K562 (cell line): ENCODE results near the gene MAZ. TPM values are rescaled to one million over a fixed set of nuclear protein-coding genes. Genes with fewer than 3 reads are reported as not detected.

Experiments
- CHD2 ChIP-seq: IDR thresholded peaks from 2 replicates; pipeline ENCODE4 v1.6.1; 2011; ENCODE audit warnings: low read depth, low read length
- CSDE1 ChIP-seq, 2 experiments: fragments of 450-650 bp; IDR thresholded peaks; 2 replicates each; pipeline ENCODE4 v1.6.1; 2016; ENCODE audit warnings: mild to moderate bottlenecking in 1 of 2
- HOXB6 ChIP-seq: fragments of 250-450 bp; sonication (Bioruptor Pico); IDR thresholded peaks from 2 replicates; pipeline ENCODE4 v1.5.1; 2022; ENCODE audit warnings: mild to moderate bottlenecking, borderline replicate concordance
- ILK ChIP-seq: fragments of 450-650 bp; IDR thresholded peaks from 2 replicates; pipeline ENCODE4 v1.6.1; 2016; ENCODE audit warnings: missing genetic modification characterization, low read depth, mild to moderate bottlenecking, missing compliant biosample characterization, moderate library complexity, borderline replicate concordance
- TAF15 ChIP-seq: fragments of 200-400 bp; formaldehyde crosslinking; IDR thresholded peaks from 2 replicates; pipeline ENCODE4 v1.6.1; 2017; ENCODE audit warnings: mild to moderate bottlenecking, low read depth, low read length, moderate library complexity
- ZFX ChIP-seq: sonication (generic); formaldehyde crosslinking; IDR thresholded peaks from 2 replicates; pipeline ENCODE4 v1.8.0; 2022; ENCODE audit warnings: mild to moderate bottlenecking, missing genetic modification reagents, moderate library complexity
- ZNF77 ChIP-seq: fragments of 250-450 bp; sonication (Bioruptor Pico); IDR thresholded peaks from 2 replicates; pipeline ENCODE4 v1.5.0; 2020
- polyA plus RNA-seq, 8 experiments: library from polyadenylated mRNA; depleted of rRNA in 4 of 8; stranded (reverse) in 5 of 8; unstranded in 3 of 8; fragments of >200 nt; fragmentation: Nextera tagmentation in 2 of 8; fragmentation: Illumina TruSeq in 1 of 8; extraction: Ambion mirVana in 2 of 8; extraction: Trizol in 1 of 8; gene quantifications; 2 replicates each; pipeline versions ENCODE4 v1.2.1 to v1.2.3, GENCODE V29; 2011 to 2014; ENCODE audit warnings: inconsistent platforms in 1 of 8, missing spikeins in 1 of 8
- total RNA-seq, 7 experiments: library from RNA; depleted of rRNA in 6 of 7; stranded (reverse); fragments of >200 nt in 6 of 7; fragmentation: Illumina TruSeq in 2 of 7; extraction: Trizol in 2 of 7; gene quantifications; 2 replicates each; pipeline versions ENCODE4 v1.2.1 to v1.2.3, GENCODE V29; 2011 to 2021; ENCODE audit warnings: low replicate concordance in 1 of 7
- TF ChIP-seq, protein P1 (sequence below), 2 experiments: fragments of 450-650 bp; IDR thresholded peaks; 2 replicates each; pipeline ENCODE4 v1.6.1; 2016; ENCODE audit warnings: mild to moderate bottlenecking in 2 of 2, borderline replicate concordance in 1 of 2, low read depth in 1 of 2, moderate library complexity in 1 of 2
- TF ChIP-seq, protein P2 (sequence below): sonication (generic); formaldehyde crosslinking; IDR thresholded peaks from 2 replicates; pipeline ENCODE4 v1.9.0; 2022; ENCODE audit warnings: mild to moderate bottlenecking, missing genetic modification reagents
- TF ChIP-seq, protein P3 (sequence below): sonication (generic); formaldehyde crosslinking; IDR thresholded peaks from 2 replicates; pipeline ENCODE4 v1.8.0; 2022; ENCODE audit warnings: missing genetic modification reagents, mild to moderate bottlenecking, borderline replicate concordance
- TF ChIP-seq, protein P4 (sequence below): fragments of 250-450 bp; sonication (Bioruptor Pico); IDR thresholded peaks from 2 replicates; pipeline ENCODE4 v1.8.0; 2021; ENCODE audit warnings: mild to moderate bottlenecking, moderate library complexity

The MAZ gene
- total and polyA plus RNA-seq, 9 of the 15 experiments (the other 6 are each of a cell fraction or from before 2014, with no cell fraction given) = 45.4 to 532 (median 250) TPM

DNA sequence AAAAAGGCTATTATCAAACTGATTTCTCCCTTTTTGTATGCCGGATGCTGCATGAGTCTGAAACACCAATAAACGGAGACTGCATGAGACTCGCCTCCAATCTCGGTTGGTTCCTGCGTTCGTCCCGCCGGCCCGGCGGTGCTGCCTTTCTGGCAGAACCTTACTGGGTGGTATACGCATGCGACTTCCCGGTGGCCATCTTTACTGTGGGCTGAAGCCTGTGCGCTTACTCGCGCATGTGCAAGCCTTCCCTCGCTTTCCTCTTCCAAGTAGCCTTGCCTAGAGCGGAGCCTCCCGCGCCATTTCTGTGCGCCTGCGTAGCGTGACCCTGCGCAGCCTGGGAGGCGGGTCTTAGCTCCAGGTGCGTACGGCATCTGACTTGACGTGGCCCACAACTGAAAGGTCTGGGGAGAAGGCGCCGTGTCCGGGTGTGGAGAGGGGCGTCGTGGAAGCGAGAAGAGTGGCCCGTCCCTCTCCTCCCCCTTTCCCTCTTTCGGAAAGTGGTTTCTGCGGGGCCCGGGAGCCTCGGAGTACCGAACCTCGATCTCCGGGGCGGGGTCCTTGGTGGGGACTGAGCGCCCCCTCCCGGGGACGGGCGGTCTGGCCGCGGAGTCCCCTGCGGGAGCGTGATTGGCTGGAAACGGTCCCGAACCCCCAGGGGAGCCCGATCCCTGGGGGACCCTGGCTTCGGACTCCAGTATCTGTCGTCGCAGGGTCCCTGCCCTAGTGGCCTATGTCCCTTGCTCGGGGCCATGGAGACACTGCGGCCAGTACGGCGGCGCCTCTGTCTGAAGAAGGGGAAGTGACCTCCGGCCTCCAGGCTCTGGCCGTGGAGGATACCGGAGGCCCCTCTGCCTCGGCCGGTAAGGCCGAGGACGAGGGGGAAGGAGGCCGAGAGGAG, 9.7 kb downstream of the MAZ start, which contains the start of gene PAGR1 (continued):
- TF ChIP-seq, protein P1, sequence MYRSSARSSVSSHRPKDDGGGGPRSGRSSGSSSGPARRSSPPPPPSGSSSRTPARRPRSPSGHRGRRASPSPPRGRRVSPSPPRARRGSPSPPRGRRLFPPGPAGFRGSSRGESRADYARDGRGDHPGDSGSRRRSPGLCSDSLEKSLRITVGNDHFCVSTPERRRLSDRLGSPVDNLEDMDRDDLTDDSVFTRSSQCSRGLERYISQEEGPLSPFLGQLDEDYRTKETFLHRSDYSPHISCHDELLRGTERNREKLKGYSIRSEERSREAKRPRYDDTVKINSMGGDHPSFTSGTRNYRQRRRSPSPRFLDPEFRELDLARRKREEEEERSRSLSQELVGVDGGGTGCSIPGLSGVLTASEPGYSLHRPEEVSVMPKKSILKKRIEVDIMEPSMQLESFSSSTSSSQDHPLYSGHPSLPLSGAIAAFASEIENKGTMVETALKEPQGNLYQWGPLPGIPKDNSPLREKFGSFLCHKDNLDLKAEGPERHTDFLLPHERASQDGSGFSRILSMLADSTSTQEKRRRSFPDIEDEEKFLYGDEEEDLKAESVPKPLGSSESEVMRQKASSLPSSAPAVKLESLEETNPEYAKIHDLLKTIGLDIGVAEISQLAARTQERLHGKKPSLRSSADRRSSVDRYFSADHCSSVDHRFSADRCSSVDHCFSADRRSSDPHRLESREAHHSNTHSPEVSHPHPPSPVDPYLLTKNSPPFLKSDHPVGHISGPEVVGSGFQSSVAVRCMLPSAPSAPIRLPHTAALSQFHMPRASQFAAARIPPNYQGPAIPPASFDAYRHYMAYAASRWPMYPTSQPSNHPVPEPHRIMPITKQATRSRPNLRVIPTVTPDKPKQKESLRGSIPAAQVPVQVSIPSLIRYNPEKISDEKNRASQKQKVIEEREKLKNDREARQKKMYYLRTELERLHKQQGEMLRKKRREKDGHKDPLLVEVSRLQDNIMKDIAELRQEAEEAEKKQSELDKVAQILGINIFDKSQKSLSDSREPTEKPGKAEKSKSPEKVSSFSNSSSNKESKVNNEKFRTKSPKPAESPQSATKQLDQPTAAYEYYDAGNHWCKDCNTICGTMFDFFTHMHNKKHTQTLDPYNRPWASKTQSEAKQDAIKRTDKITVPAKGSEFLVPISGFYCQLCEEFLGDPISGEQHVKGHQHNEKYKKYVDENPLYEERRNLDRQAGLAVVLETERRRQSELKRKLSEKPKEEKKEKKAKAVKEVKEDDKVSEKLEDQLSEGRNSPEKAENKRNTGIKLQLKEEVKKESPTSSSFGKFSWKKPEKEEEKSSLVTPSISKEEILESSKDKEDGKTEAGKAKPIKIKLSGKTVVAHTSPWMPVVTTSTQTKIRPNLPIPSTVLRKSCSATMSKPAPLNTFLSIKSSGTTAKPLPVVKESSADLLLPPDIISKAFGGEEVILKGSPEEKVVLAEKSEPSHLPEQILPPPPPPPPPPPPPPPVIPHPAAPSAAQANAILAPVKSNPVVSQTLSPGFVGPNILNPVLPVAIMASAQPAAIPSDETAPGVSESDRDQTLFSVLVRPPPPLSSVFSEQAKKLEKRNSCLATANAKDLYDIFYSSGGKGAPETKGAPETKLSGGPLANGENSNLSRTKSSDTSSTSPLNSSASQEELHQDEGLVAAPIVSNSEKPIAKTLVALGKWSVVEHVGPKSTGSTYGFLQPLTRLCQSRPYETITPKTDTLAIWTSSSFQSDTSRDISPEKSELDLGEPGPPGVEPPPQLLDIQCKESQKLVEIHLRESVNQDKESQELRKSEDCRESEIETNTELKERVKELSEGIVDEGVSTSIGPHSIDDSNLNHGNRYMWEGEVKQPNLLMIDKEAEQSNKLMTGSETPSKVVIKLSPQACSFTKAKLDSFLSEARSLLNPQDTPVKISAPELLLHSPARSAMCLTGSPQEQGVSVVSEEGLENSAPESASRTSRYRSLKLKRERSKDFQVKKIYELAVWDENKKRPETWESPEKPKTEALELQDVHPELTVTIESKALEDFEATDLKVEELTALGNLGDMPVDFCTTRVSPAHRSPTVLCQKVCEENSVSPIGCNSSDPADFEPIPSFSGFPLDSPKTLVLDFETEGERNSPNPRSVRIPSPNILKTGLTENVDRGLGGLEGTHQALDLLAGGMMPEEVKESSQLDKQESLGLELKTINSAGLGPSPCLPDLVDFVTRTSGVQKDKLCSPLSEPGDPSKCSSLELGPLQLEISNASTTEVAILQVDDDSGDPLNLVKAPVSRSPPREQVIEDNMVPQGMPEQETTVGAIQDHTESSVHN (IDR thresholded peaks at IDR 0.05; ENCODE audit: borderline replicate concordance in 1 of 2, low read depth in 1 of 2) = no peak
- TF ChIP-seq CSDE1 (IDR thresholded peaks at IDR 0.05) = no peak
- TF ChIP-seq, protein P2, sequence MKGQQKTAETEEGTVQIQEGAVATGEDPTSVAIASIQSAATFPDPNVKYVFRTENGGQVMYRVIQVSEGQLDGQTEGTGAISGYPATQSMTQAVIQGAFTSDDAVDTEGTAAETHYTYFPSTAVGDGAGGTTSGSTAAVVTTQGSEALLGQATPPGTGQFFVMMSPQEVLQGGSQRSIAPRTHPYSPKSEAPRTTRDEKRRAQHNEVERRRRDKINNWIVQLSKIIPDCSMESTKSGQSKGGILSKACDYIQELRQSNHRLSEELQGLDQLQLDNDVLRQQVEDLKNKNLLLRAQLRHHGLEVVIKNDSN (CRISPR knock-in tag) = peak; percentile 71
- TF ChIP-seq, protein P3, sequence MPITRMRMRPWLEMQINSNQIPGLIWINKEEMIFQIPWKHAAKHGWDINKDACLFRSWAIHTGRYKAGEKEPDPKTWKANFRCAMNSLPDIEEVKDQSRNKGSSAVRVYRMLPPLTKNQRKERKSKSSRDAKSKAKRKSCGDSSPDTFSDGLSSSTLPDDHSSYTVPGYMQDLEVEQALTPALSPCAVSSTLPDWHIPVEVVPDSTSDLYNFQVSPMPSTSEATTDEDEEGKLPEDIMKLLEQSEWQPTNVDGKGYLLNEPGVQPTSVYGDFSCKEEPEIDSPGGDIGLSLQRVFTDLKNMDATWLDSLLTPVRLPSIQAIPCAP (CRISPR knock-in tag) = no peak
- TF ChIP-seq, protein P4, sequence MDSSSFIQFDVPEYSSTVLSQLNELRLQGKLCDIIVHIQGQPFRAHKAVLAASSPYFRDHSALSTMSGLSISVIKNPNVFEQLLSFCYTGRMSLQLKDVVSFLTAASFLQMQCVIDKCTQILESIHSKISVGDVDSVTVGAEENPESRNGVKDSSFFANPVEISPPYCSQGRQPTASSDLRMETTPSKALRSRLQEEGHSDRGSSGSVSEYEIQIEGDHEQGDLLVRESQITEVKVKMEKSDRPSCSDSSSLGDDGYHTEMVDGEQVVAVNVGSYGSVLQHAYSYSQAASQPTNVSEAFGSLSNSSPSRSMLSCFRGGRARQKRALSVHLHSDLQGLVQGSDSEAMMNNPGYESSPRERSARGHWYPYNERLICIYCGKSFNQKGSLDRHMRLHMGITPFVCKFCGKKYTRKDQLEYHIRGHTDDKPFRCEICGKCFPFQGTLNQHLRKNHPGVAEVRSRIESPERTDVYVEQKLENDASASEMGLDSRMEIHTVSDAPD (CRISPR knock-in tag) = no peak
- no peak; the same call in 1 of the 2 replicates for TF ChIP-seq TAF15
- peak; percentile 12; the same call in 1 of the 2 replicates for TF ChIP-seq CHD2
- TF ChIP-seq HOXB6 (CRISPR knock-in tag) = no peak
- peak; percentile 57; the same call in 1 of the 2 replicates for TF ChIP-seq ZFX
- TF ChIP-seq ZNF77 (CRISPR knock-in tag) = no peak
- no peak for TF ChIP-seq ILK (tag)
